HG03280 (cell line): ENCODE results near the gene SLC39A7.

Source experiments
- ATAC-seq: cut with Tn5 transposase; IDR thresholded peaks from one replicate; pipeline ENCODE4 v1.9.1; 2021; ENCODE audit warnings: mild to moderate bottlenecking, moderate library complexity; ENCODE audit not compliant: unreplicated experiment

Gene SLC39A7

GRCh38 chr6:33204165-33204414, 3.4 kb downstream of the SLC39A7 start:
- no peak for ATAC-seq

GRCh38 chr6:33204415-33205190, 3.9 kb downstream of the SLC39A7 start, which contains the start of gene HSD17B8:
HSD17B8 (plus strand) TSS chr6:33204655; CDS start chr6:33204669, 14 bp downstream.
- peak; percentile 50 for ATAC-seq

- ATAC-seq: no peak
Measured at GRCh38 chr6:33205191-33206026, 4.7 kb downstream of the SLC39A7 start.

GRCh38 chr6:33206027-33206863, 5.6 kb downstream of the SLC39A7 start:
- ATAC-seq: no peak

GRCh38 chr6:33206864-33207551, 6.3 kb downstream of the SLC39A7 start:
- no peak for ATAC-seq

GRCh38 chr6:33207552-33208090, 7.0 kb downstream of the SLC39A7 start:
- ATAC-seq: no peak

- ATAC-seq: no peak
Measured at GRCh38 chr6:33208091-33208967, 7.7 kb downstream of the SLC39A7 start, which contains the start of gene RING1. RING1 (plus strand) TSS chr6:33208500; CDS start chr6:33208823, 323 bp downstream.

GRCh38 chr6:33209856-33210255, 9.2 kb downstream of the SLC39A7 start:
- no peak for ATAC-seq

GRCh38 chr6:33211136-33211535, 10.5 kb downstream of the SLC39A7 start:
- no peak for ATAC-seq

- no peak for ATAC-seq
Measured at GRCh38 chr6:33211666-33212422, 11.2 kb downstream of the SLC39A7 start.

- ATAC-seq: no peak
Measured at GRCh38 chr6:33212857-33213165, 12.1 kb downstream of the SLC39A7 start.

- ATAC-seq: no peak
Measured at GRCh38 chr6:33213166-33213988, 12.7 kb downstream of the SLC39A7 start.

GRCh38 chr6:33213989-33214335, 13.3 kb downstream of the SLC39A7 start:
- no peak for ATAC-seq

- ATAC-seq: no peak
Measured at GRCh38 chr6:33215271-33216116, 14.8 kb downstream of the SLC39A7 start.

- ATAC-seq: no peak
Measured at GRCh38 chr6:33216117-33216649, 15.5 kb downstream of the SLC39A7 start.

GRCh38 chr6:33217246-33217645, 16.6 kb downstream of the SLC39A7 start:
- no peak for ATAC-seq

GRCh38 chr6:33217681-33218080, 17.0 kb downstream of the SLC39A7 start:
- ATAC-seq: no peak
